Hematopoietic multipotent progenitor cell treated with erythropoietin and hydrocortisone succinate and interleukin-3 and kit ligand, for 15 days (in vitro differentiated cells): ENCODE data around the gene RIPK3.

Experiments
- DNase-seq: peaks from one replicate; pipeline ENCODE4 v3.0.0-alpha.2; 2015; ENCODE audit warnings: low spot score

RIPK3 gene

GRCh38 chr14:24300326-24300980 is 39.3 kb downstream of the RIPK3 start:
- no peak for DNase-seq

- DNase-seq = peak; percentile 94
Observed at GRCh38 chr14:24299255-24300191, 40.3 kb downstream of the RIPK3 start, which contains the start of the genes DHRS1 and NOP9. DHRS1 (minus strand) TSS chr14:24299780; CDS start chr14:24299106, 674 bp downstream. NOP9 (plus strand) TSS chr14:24299850; CDS start chr14:24299955, 105 bp downstream.

GRCh38 chr14:24298892-24299254 is 40.9 kb downstream of the RIPK3 start:
- peak; percentile 31 for DNase-seq

- DNase-seq = peak; percentile 58
Observed at GRCh38 chr14:24297190-24297964, 42.4 kb downstream of the RIPK3 start.

GRCh38 chr14:24296341-24297157 is 43.2 kb downstream of the RIPK3 start:
- peak; percentile 77 for DNase-seq

- DNase-seq = no peak
Observed at GRCh38 chr14:24293525-24293924, 46.3 kb downstream of the RIPK3 start.

- DNase-seq = no peak
Observed at GRCh38 chr14:24292118-24292807, 47.5 kb downstream of the RIPK3 start.

GRCh38 chr14:24291446-24292117 is 48.2 kb downstream of the RIPK3 start:
- no peak for DNase-seq

- no peak for DNase-seq
Observed at GRCh38 chr14:24290746-24291145, 49.0 kb downstream of the RIPK3 start.

- DNase-seq = no peak
Observed at GRCh38 chr14:24289649-24290280, 50.0 kb downstream of the RIPK3 start.

GRCh38 chr14:24286996-24287395 is 52.8 kb downstream of the RIPK3 start:
- no peak for DNase-seq
